HepG2 (cell line): ENCODE measurements around the gene CIDEA. TPM values are rescaled to one million over a fixed set of nuclear protein-coding genes. Genes with fewer than 3 reads are reported as not detected.

Source experiments
- BCL6 ChIP-seq: IDR thresholded peaks from 2 replicates; pipeline ENCODE4 v1.6.1; 2016; ENCODE audit warnings: missing genetic modification reagents, missing compliant biosample characterization
- EED ChIP-seq: sonication (generic); formaldehyde crosslinking; IDR thresholded peaks from 2 replicates; pipeline ENCODE4 v1.5.0; 2020; ENCODE audit warnings: mild to moderate bottlenecking, missing genetic modification reagents
- GFI1 ChIP-seq: sonication (generic); formaldehyde crosslinking; IDR thresholded peaks from 2 replicates; pipeline ENCODE4 v1.5.0; 2020; ENCODE audit warnings: missing genetic modification reagents, mild to moderate bottlenecking, borderline replicate concordance
- IRF2 ChIP-seq: IDR thresholded peaks from 2 replicates; pipeline ENCODE4 v1.6.1; 2018; ENCODE audit warnings: missing genetic modification reagents, missing compliant biosample characterization
- KDM5B ChIP-seq: sonication (generic); formaldehyde crosslinking; IDR thresholded peaks from 2 replicates; pipeline ENCODE4 v1.4.0; 2020; ENCODE audit warnings: missing genetic modification reagents, mild to moderate bottlenecking, borderline replicate concordance
- LCORL ChIP-seq, 2 experiments: fragments of 450-650 bp in 1 of 2; sonication (generic) in 1 of 2; formaldehyde crosslinking in 1 of 2; IDR thresholded peaks; 2 replicates each; pipeline versions ENCODE4 v1.5.0 to v1.6.1; 2017 to 2020; ENCODE audit warnings: antibody characterized with exemption in 1 of 2, missing genetic modification reagents in 1 of 2
- NFYB ChIP-seq: sonication (generic); formaldehyde crosslinking; IDR thresholded peaks from 2 replicates; pipeline ENCODE4 v1.4.0; 2020; ENCODE audit warnings: missing genetic modification reagents
- PAX8 ChIP-seq: sonication (generic); formaldehyde crosslinking; IDR thresholded peaks from 2 replicates; pipeline ENCODE4 v1.8.0; 2022; ENCODE audit warnings: mild to moderate bottlenecking, missing genetic modification reagents, borderline replicate concordance
- PTBP1 ChIP-seq: fragments of 200-400 bp; formaldehyde crosslinking; IDR thresholded peaks from 2 replicates; pipeline ENCODE4 v1.6.1; 2018; ENCODE audit warnings: low read length, low read depth; ENCODE audit not compliant: poor library complexity, severe bottlenecking
- SIX1 ChIP-seq: sonication (generic); formaldehyde crosslinking; IDR thresholded peaks from 2 replicates; pipeline ENCODE4 v1.4.0; 2020; ENCODE audit warnings: missing genetic modification reagents, borderline replicate concordance
- YEATS2 ChIP-seq: sonication (generic); formaldehyde crosslinking; IDR thresholded peaks from 2 replicates; pipeline ENCODE4 v1.4.0; 2020; ENCODE audit warnings: missing genetic modification reagents, borderline replicate concordance
- ZIK1 ChIP-seq: sonication (generic); formaldehyde crosslinking; IDR thresholded peaks from 2 replicates; pipeline ENCODE4 v1.5.0; 2020; ENCODE audit warnings: mild to moderate bottlenecking, low read depth, missing genetic modification reagents, borderline replicate concordance
- ZMYM4 ChIP-seq: sonication (generic); formaldehyde crosslinking; IDR thresholded peaks from 2 replicates; pipeline ENCODE4 v1.8.1; 2023; ENCODE audit warnings: mild to moderate bottlenecking, missing genetic modification reagents
- ZNF232 ChIP-seq: sonication (generic); formaldehyde crosslinking; IDR thresholded peaks from 2 replicates; pipeline ENCODE4 v1.4.0; 2020; ENCODE audit warnings: missing genetic modification reagents, borderline replicate concordance
- ZNF451 ChIP-seq: sonication (generic); formaldehyde crosslinking; IDR thresholded peaks from 2 replicates; pipeline ENCODE4 v1.5.0; 2020; ENCODE audit warnings: mild to moderate bottlenecking, missing genetic modification reagents
- ZNF543 ChIP-seq: sonication (generic); formaldehyde crosslinking; IDR thresholded peaks from 2 replicates; pipeline ENCODE4 v1.4.0; 2020; ENCODE audit warnings: mild to moderate bottlenecking, missing genetic modification reagents
- ZZZ3 ChIP-seq: sonication (generic); formaldehyde crosslinking; IDR thresholded peaks from 2 replicates; pipeline ENCODE4 v1.4.0; 2020; ENCODE audit warnings: missing genetic modification reagents, mild to moderate bottlenecking, borderline replicate concordance
- polyA plus RNA-seq, 8 experiments: library from polyadenylated mRNA; depleted of rRNA in 3 of 8; stranded (reverse) in 7 of 8; unstranded in 1 of 8; fragments of >200 nt; fragmentation: Illumina TruSeq in 4 of 8; extraction: Trizol in 4 of 8; gene quantifications; 2 replicates each; pipeline versions ENCODE4 v1.2.1 to v1.2.3, GENCODE V29; 2011 to 2016; ENCODE audit warnings: low read depth in 4 of 8, missing spikeins in 1 of 8, mixed read lengths in 1 of 8; ENCODE audit not compliant: insufficient read depth in 1 of 8
- total RNA-seq, 5 experiments: library from RNA; depleted of rRNA; stranded (reverse); fragments of >200 nt; fragmentation: Illumina TruSeq; extraction: Trizol; gene quantifications; 2 replicates each; pipeline ENCODE4 v1.2.3, GENCODE V29; 2016; ENCODE audit warnings: low read depth in 1 of 5
- TF ChIP-seq, protein P1 (sequence below): sonication (generic); formaldehyde crosslinking; IDR thresholded peaks from 2 replicates; pipeline ENCODE4 v1.5.0; 2020; ENCODE audit warnings: mild to moderate bottlenecking, missing genetic modification reagents
- TF ChIP-seq, protein P2 (sequence below): IDR thresholded peaks from 2 replicates; pipeline ENCODE4 v1.6.1; 2018; ENCODE audit warnings: missing genetic modification reagents
- TF ChIP-seq, protein P3 (sequence below): IDR thresholded peaks from 2 replicates; pipeline ENCODE4 v1.4.0; 2020; ENCODE audit warnings: mild to moderate bottlenecking, missing genetic modification reagents

The CIDEA gene
- total and polyA plus RNA-seq, 2 of the 13 experiments (the other 11 are each of a cell fraction or from before 2014, with no cell fraction given) = not detected

DNA sequence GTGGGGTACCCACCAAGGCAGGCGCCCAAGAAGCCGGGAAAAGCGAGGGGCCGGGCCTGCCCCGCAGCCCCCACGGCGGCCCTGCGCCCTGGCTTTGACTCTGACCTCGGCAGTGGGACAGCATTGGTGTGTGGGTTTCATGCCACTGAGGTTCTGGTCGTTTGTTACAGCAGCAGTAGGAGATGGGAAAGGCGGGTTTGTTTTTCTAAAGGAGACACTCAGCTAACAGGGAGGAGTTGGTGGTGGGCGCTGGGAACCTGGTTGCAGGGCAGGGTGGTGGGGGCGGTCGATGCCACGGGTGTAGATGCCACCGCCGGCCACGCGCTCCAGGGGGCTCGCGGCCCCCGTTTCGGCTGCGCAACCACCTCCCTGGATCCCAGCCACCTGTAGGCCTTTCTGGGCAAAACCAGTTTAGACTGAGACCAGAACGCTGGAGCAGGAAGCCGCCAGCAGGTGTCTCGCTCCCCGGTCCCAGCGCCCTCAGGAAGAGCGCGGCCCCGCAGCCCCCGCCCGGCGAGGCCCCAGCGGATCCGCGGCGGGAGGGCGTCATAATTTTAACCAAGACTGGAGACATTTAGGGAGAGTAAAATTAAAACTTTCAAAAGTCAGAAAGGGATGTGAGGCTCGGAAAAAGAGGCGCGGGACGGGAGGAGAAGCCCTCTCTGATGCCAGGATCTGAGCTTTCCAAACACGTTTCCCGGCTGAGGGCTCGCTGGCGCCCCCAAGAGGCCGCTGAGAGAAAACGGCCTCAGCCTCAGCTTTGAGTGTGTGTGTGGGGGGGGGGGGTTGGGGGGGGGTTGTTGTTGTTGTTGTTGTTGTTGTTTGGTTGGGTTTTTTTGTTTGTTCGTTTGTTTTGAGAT, 17.4 kb downstream of the CIDEA start (continued):
- TF ChIP-seq, protein P1, sequence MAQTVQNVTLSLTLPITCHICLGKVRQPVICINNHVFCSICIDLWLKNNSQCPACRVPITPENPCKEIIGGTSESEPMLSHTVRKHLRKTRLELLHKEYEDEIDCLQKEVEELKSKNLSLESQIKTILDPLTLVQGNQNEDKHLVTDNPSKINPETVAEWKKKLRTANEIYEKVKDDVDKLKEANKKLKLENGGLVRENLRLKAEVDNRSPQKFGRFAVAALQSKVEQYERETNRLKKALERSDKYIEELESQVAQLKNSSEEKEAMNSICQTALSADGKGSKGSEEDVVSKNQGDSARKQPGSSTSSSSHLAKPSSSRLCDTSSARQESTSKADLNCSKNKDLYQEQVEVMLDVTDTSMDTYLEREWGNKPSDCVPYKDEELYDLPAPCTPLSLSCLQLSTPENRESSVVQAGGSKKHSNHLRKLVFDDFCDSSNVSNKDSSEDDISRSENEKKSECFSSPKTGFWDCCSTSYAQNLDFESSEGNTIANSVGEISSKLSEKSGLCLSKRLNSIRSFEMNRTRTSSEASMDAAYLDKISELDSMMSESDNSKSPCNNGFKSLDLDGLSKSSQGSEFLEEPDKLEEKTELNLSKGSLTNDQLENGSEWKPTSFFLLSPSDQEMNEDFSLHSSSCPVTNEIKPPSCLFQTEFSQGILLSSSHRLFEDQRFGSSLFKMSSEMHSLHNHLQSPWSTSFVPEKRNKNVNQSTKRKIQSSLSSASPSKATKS (CRISPR knock-in tag) = no peak
- TF ChIP-seq SIX1 (CRISPR knock-in tag) = no peak
- no peak for TF ChIP-seq PAX8 (CRISPR knock-in tag)
- TF ChIP-seq PTBP1 = no peak
- no peak for TF ChIP-seq ZNF543 (CRISPR knock-in tag)
- peak; percentile 27; the same call in 1 of the 2 replicates for TF ChIP-seq IRF2 (CRISPR knock-in tag)
- peak; percentile 63 for TF ChIP-seq YEATS2
- TF ChIP-seq EED = no peak
- 0 out of 2 replicates have a peak, but pooled peaks have one; percentile 34 for TF ChIP-seq ZNF232
- no peak for TF ChIP-seq LCORL (IDR thresholded peaks at IDR 0.05)
- 0 out of 2 replicates have a peak, but pooled peaks have one; percentile 51 for TF ChIP-seq LCORL (CRISPR knock-in tag; IDR thresholded peaks at IDR 0.05)
- TF ChIP-seq, protein P2, sequence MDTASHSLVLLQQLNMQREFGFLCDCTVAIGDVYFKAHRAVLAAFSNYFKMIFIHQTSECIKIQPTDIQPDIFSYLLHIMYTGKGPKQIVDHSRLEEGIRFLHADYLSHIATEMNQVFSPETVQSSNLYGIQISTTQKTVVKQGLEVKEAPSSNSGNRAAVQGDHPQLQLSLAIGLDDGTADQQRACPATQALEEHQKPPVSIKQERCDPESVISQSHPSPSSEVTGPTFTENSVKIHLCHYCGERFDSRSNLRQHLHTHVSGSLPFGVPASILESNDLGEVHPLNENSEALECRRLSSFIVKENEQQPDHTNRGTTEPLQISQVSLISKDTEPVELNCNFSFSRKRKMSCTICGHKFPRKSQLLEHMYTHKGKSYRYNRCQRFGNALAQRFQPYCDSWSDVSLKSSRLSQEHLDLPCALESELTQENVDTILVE (CRISPR knock-in tag) = no peak
- no peak for TF ChIP-seq ZIK1 (CRISPR knock-in tag)
- TF ChIP-seq, protein P3, sequence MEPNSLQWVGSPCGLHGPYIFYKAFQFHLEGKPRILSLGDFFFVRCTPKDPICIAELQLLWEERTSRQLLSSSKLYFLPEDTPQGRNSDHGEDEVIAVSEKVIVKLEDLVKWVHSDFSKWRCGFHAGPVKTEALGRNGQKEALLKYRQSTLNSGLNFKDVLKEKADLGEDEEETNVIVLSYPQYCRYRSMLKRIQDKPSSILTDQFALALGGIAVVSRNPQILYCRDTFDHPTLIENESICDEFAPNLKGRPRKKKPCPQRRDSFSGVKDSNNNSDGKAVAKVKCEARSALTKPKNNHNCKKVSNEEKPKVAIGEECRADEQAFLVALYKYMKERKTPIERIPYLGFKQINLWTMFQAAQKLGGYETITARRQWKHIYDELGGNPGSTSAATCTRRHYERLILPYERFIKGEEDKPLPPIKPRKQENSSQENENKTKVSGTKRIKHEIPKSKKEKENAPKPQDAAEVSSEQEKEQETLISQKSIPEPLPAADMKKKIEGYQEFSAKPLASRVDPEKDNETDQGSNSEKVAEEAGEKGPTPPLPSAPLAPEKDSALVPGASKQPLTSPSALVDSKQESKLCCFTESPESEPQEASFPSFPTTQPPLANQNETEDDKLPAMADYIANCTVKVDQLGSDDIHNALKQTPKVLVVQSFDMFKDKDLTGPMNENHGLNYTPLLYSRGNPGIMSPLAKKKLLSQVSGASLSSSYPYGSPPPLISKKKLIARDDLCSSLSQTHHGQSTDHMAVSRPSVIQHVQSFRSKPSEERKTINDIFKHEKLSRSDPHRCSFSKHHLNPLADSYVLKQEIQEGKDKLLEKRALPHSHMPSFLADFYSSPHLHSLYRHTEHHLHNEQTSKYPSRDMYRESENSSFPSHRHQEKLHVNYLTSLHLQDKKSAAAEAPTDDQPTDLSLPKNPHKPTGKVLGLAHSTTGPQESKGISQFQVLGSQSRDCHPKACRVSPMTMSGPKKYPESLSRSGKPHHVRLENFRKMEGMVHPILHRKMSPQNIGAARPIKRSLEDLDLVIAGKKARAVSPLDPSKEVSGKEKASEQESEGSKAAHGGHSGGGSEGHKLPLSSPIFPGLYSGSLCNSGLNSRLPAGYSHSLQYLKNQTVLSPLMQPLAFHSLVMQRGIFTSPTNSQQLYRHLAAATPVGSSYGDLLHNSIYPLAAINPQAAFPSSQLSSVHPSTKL (CRISPR knock-in tag) = 0 out of 2 replicates have a peak, but pooled peaks have one; percentile 9
- peak; percentile 39; the same call in 1 of the 2 replicates for TF ChIP-seq KDM5B
- no peak for TF ChIP-seq ZZZ3 (CRISPR knock-in tag)
- no peak for TF ChIP-seq ZNF451 (CRISPR knock-in tag)
- no peak for TF ChIP-seq GFI1 (CRISPR knock-in tag)
- no peak for TF ChIP-seq BCL6 (CRISPR knock-in tag)
- no peak for TF ChIP-seq NFYB (CRISPR knock-in tag)
- TF ChIP-seq ZMYM4 = peak; percentile 20; the same call in 1 of the 2 replicates
